ENCODE results near the gene RMND1. TPM values are rescaled to one million over a fixed set of nuclear protein-coding genes. Genes with fewer than 3 reads are reported as not detected.

The RMND1 gene

Small RNA genes lying within 50 kb of the gene (small RNA-seq; reads per million reads assigned to genes)
- not detected for gene RF00019 (ENCODE audit: insufficient read depth)
